ENCODE measurements around the gene SLC22A23.

- no peak for TF ChIP-seq RAD21 (IDR thresholded peaks at IDR 0.05; ENCODE audit: low read depth)
- TF ChIP-seq EP300 (IDR thresholded peaks at IDR 0.05; ENCODE audit: borderline replicate concordance): no peak
- TF ChIP-seq EGR1 (IDR thresholded peaks at IDR 0.05): no peak
- TF ChIP-seq, protein P1, sequence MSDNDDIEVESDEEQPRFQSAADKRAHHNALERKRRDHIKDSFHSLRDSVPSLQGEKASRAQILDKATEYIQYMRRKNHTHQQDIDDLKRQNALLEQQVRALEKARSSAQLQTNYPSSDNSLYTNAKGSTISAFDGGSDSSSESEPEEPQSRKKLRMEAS (IDR thresholded peaks at IDR 0.05): no peak
- TF ChIP-seq YY1 (IDR thresholded peaks at IDR 0.05; ENCODE audit: low read depth): no peak
- no peak for TF ChIP-seq TCF12 (IDR thresholded peaks at IDR 0.05; ENCODE audit: low read depth)
Observed at GRCh38 chr6:3456395-3456897, 404 bp downstream of the SLC22A23 start.
